Ovary (tissue), 9 donors: ENCODE results near the gene TTC39B. TPM values are rescaled to one million over a fixed set of nuclear protein-coding genes. Genes with fewer than 3 reads are reported as not detected.
A peak's percentile ranks its signal among the peaks of the same experiment; 100 is the strongest.

Experiments used
- DNase-seq, 5 donors: peaks; one replicate each; pipeline ENCODE4 v3.0.0-alpha.2; 2019 to 2020
- H3K27ac ChIP-seq, 2 donors: fragments of 200-600 bp; one replicate each; pipeline versions ENCODE4 v1.5.1 to v1.8.0; 2019 to 2022
- H3K27me3 ChIP-seq: fragments of 200-600 bp; one replicate; pipeline ENCODE4 v1.8.0; 2022
- H3K36me3 ChIP-seq: fragments of 200-600 bp; sonication (generic); one replicate; pipeline ENCODE4 v1.5.1; 2019
- H3K4me1 ChIP-seq: one replicate; pipeline ENCODE4 v1.8.1; 2013; ENCODE audit warnings: mild to moderate bottlenecking, moderate library complexity; ENCODE audit not compliant: insufficient read depth
- H3K4me3 ChIP-seq: fragments of 200-600 bp; sonication (generic); one replicate; pipeline ENCODE4 v1.5.1; 2017
- H3K9me3 ChIP-seq, 2 donors: fragments of 200-600 bp in 1 of 2; sonication (generic) in 1 of 2; one replicate each; pipeline versions ENCODE4 v1.5.1 to v1.8.1; 2013 to 2019; ENCODE audit warnings: mild to moderate bottlenecking in 1 of 2, moderate library complexity in 1 of 2
- EP300 ChIP-seq: sonication (generic); formaldehyde crosslinking; IDR thresholded peaks from one replicate; pipeline ENCODE4 v1.6.1; 2017; ENCODE audit warnings: antibody characterized with exemption
- POLR2A ChIP-seq: fragments of 450-650 bp; IDR thresholded peaks from one replicate; pipeline ENCODE4 v1.6.1; 2017; ENCODE audit warnings: antibody characterized with exemption, mild to moderate bottlenecking, moderate library complexity
- WGBS, 3 donors: extraction: QIAGEN DNeasy Blood & Tissue Kit in 1 of 3; methylation state at CpG; one replicate each; pipeline versions ENCODE4 v1.1.5 to v1.1.7; 2013 to 2017; 5-methylcytosine and 5-hydroxymethylcytosine counted together
- intact Hi-C, 4 donors: fragments of 100-400 bp; cut with DNase I; formaldehyde crosslinking; loops; one replicate each; pipeline versions ENCODE4 v1.11.0 to v1.15.1; 2022 to 2023
- polyA plus RNA-seq, 2 donors: library from polyadenylated mRNA; stranded (reverse); fragments of 200-250 nt in 1 of 2; fragments of 350-450 nt in 1 of 2; fragmentation: Illumina TruSeq in 1 of 2; extraction: RNeasy Lipid Tissue Mini Kit (QIAGEN cat#74804) in 1 of 2; gene quantifications; one replicate each; pipeline ENCODE4 v1.2.3, GENCODE V29; 2013 to 2014
- total RNA-seq, 7 donors: library from RNA; depleted of rRNA in 2 of 7; stranded (reverse); fragments of >200 nt in 2 of 7; fragmentation: NEBNext Ultra II Directional in 3 of 7; extraction: Animal tissue kit (Norgen Biotek cat#: 25700) in 3 of 7; gene quantifications; one replicate each; pipeline versions ENCODE4 v1.1.0 to v1.2.4, GENCODE V29; 2016 to 2023
- TF ChIP-seq, protein P1 (sequence below), 3 donors: fragments of 450-650 bp in 2 of 3; fragments of 200-600 bp in 1 of 3; IDR thresholded peaks; one replicate each; pipeline versions ENCODE4 v1.5.1 to v1.8.0; 2016 to 2022; ENCODE audit warnings: antibody characterized with exemption in 3 of 3, mild to moderate bottlenecking in 1 of 3
- donor health status: DM: no; HTN: no; CAD: no; lungs with moderate emphysema.
- donor health status: DM: no; HTN: no; CAD: no.
- donor health status: Bipolar disorder and iron deficiency.
- donor health status: DM: yes; HTN: yes; CAD: no.
- donor health status: DM: no; HTN: no; CAD: no.
- donor health status: DM: yes; HTN: yes; CAD: no.

TTC39B gene
- total and polyA plus RNA-seq, 9 donors = 2.9 to 26.0 (median 11.0) TPM

GRCh38 chr9:15211160-15211814, 95.7 kb downstream of the TTC39B start:
- 41 to 45% (median 43%) methylated on average over 6 of the region's 6 CpGs for WGBS, 3 donors
- intact Hi-C loops = loop anchor here in 3 of 4 donors (5.0 to 10.0 kb wide), 5 partner anchors 94 to 394 kb away; partner anchors contain the start of genes SNAPC3 (in 1 of the 3) and TTC39B (in 1 of the 3)
- DNase-seq = peak in 4 of 5 donors; percentile 32 to 73 (median 49)
- Histone ChIP-seq H3K27ac (no peak overlapping the region), H3K4me1 (no peaks in the 10 kb centered on the region), H3K4me3 (no peak overlapping the region), H3K9me3 (no peaks in the 10 kb centered on the region), H3K27me3 (no peaks in the 10 kb centered on the region), H3K36me3 (no peaks in the 10 kb centered on the region)
- TF ChIP-seq, protein P1, sequence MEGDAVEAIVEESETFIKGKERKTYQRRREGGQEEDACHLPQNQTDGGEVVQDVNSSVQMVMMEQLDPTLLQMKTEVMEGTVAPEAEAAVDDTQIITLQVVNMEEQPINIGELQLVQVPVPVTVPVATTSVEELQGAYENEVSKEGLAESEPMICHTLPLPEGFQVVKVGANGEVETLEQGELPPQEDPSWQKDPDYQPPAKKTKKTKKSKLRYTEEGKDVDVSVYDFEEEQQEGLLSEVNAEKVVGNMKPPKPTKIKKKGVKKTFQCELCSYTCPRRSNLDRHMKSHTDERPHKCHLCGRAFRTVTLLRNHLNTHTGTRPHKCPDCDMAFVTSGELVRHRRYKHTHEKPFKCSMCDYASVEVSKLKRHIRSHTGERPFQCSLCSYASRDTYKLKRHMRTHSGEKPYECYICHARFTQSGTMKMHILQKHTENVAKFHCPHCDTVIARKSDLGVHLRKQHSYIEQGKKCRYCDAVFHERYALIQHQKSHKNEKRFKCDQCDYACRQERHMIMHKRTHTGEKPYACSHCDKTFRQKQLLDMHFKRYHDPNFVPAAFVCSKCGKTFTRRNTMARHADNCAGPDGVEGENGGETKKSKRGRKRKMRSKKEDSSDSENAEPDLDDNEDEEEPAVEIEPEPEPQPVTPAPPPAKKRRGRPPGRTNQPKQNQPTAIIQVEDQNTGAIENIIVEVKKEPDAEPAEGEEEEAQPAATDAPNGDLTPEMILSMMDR (IDR thresholded peaks at IDR 0.05) = peak; percentile 72 to 81 (median 74)
- no peak for TF ChIP-seq EP300

GRCh38 chr9:15206903-15207696, 99.9 kb downstream of the TTC39B start:
- no peaks in the 10 kb centered on the region for H3K9me3 ChIP-seq
- no peaks in the 10 kb centered on the region for H3K27me3 ChIP-seq
- no peaks in the 10 kb centered on the region for H3K4me1 ChIP-seq
- DNase-seq = no peak
- H3K4me3 ChIP-seq = no peak overlapping the region
- 84 to 92% (median 92%) methylated on average over 3 of the region's 3 CpGs for WGBS, 3 donors
- no peak overlapping the region for H3K27ac ChIP-seq
- TF ChIP-seq, protein P1 (IDR thresholded peaks at IDR 0.05) = no peak
- TF ChIP-seq POLR2A = no peak
- no peak for TF ChIP-seq EP300
- no peaks in the 10 kb centered on the region for H3K36me3 ChIP-seq
- intact Hi-C loops = loop anchor here in 1 of 4 donors (10.0 kb wide), 1 partner anchor 288 kb away; no protein-coding TSS in a partner anchor

- TF ChIP-seq, protein P1 (IDR thresholded peaks at IDR 0.05) = no peak
- TF ChIP-seq POLR2A (no peak), EP300 (no peak)
- WGBS, 3 donors = 83 to 88% (median 87%) methylated on average over 7 of the region's 7 CpGs
- no peaks in the 10 kb centered on the region for H3K27me3 ChIP-seq
- H3K27ac ChIP-seq = no peak overlapping the region
- H3K36me3 ChIP-seq = no peaks in the 10 kb centered on the region
- no peaks in the 10 kb centered on the region for H3K9me3 ChIP-seq
- intact Hi-C loops = loop anchor here in 1 of 4 donors (10.0 kb wide), 1 partner anchor 289 kb away; no protein-coding TSS in a partner anchor
- H3K4me3 ChIP-seq = no peak overlapping the region
- H3K4me1 ChIP-seq = no peaks in the 10 kb centered on the region
- no peak for DNase-seq
Measured at GRCh38 chr9:15205632-15206420, 101.2 kb downstream of the TTC39B start.

DNA sequence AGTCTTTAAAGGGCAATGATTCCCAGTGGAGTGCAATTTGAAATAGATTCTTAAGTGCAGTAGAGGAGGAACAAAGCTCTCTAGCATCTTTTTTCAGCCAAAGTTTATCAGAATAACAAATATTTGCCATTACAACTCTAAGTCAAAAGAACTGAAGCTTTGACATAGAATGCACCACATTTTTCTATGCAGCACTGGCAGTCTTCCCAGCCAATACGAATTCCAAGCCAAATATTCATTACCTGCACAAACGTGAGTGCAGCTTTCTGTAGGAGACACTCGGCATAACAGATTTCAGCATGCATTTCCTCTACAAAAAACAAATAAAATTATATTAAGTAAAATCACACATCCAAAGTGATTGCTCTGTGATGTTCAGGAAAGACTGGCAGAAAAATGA, 103.4 kb downstream of the TTC39B start:
- TF ChIP-seq, protein P1 (IDR thresholded peaks at IDR 0.05) = no peak
- TF ChIP-seq POLR2A (no peak), EP300 (no peak)
- no peak overlapping the region for H3K27ac ChIP-seq
- WGBS, 3 donors = 46 to 64% (median 54%) methylated on average over 3 of the region's 3 CpGs
- no peak overlapping the region for H3K4me3 ChIP-seq
- no peaks in the 10 kb centered on the region for H3K27me3 ChIP-seq
- intact Hi-C loops = loop anchor here in 1 of 4 donors (10.0 kb wide), 1 partner anchor 291 kb away; no protein-coding TSS in a partner anchor
- H3K4me1 ChIP-seq = no peaks in the 10 kb centered on the region
- H3K36me3 ChIP-seq = no peaks in the 10 kb centered on the region
- no peak for DNase-seq
- H3K9me3 ChIP-seq = no peaks in the 10 kb centered on the region
